ENCODE measurements around the gene SNN.

Gene SNN

DNA sequence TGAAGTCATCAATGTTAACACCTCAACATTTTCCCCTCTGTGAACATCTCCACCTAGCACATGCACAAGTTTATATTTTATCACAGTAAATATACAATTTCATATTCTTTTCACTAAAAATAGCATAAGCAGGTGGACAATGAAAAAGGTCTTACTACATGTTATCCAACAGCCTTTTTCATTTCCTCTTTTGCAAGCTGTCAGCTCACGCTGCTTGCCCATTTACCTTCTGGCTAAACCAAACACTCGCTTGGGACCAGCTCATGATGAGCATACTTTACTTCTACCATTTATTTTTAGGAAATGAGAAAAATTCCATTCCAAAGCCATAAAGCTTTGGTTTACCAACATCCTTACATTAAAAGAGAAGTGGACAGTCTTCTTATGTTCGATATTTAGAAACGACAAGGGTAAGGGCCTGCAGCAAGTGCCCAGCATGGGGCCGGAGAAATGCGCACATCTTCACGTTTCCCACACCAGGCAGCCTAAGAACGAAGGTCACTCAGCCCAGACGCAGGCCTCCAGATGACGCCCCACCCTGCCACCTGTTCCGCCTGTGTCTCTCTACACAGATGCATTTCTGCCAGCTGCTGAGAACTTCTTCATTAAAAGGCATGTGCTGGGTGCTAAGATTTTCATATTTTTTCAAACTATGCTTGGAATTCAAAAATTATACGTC lies 13.9 kb downstream of the SNN start:
- no peak for DNase-seq

DNA sequence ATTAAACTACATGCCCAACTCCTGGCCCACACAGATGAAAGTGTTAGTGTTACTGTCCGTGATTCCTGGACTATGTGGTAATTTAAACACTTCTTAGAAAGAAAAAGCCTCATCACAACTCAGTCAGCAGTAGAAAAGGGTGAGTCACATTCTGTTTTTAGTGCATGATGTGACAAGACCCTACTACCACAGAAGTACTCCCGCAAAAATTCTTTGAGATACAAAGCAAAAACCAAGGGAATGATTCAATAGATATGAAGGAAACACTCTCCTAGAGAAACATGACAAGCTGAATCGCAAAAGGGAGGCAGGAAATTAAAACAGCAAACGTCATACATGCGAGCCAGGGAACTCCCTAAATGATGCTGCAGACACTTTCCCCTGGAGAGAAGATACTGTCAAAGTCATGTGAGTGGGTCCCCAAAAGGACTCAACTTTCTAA lies 14.4 kb downstream of the SNN start:
- DNase-seq, result no peak

DNA sequence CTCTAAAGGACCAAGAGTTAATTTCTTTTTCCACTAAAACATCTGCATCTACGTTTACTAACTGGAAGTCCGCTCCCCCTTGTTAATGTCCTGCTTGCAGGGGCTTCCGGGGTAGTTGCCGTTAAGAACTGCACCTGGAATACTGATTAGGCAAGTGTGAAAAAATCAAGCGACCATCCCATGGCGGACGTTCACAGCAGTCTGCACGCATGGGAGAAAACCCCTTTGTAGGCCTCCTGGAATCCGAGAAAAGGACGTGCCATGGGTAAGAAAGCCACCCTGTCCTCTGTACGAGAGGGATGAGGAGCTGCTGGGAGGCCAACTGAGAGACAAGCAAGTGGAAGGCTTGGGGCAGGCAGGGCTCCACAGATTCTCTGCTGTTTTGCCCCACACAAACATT lies 14.9 kb downstream of the SNN start:
- DNase-seq, result no peak

DNA sequence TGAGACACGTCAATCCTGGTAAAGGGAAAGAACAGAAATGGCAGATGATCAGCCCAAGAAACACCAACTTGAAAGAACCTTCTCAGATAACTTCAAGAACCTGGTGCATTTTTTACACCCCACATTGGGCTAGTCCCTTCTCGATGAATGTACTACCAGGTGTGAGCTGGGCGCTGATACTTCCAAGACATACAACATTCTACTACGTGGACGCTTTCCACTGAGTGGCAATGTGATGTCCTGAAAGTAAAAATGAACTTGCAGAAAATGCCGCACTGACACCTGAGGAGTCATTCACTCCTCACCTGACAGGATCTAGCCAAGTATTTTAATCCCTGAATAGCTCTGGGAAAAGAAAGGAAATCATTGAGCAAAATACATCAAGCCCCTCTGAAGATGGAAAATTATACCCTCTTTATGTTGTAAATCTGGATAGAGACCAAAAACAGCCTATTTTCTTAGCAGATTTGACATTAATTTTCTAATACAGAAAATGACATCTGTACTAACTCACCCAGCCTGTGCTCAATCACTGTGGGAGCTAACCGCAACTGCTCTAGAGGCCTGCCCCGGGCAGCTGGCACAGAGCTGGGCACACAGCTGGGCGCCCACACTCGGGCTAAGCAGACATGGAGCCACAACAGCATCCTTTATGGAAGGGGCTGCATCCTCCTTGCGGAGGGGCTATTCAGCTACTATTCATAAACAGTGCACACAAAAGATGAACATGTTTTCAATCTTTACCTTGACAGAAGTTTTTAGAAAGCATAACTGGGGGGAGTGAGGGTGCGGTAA lies 16.2 kb downstream of the SNN start:
- DNase-seq, result no peak

DNA sequence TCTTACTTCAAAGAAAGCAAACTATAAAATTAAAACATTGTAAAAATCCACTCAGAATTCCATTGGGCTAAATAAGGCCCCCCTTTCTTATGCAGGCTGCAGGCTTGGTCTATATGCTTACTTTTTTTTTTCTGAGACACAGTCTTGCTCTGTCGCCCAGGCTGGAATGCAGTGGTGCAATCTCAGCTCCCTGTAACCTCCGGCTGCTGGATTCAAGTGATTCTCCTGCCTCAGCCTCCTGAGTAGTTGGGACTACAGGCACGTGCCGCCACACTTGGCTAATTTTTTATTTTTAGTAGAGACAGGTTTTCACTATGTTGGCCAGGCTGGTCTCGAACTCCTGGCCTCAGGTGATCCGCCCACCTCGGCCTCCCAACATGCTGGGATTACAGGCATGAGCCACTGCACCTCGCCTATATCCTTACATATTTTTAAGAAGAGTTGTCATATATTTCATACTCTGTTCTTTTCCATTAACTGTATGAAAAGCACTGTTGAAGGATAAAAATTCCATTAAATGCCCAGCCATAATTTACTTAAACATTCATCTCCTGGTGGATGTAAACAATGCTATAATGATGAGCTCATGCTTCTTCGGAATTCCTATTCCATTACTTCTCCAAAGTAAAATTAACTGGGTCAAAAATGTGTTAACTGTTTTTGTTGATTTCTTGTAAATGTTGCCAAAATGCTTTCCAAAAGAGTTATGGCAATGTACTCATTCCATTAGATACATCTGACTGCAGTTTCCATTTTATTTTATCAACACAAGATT lies 17.8 kb downstream of the SNN start:
- DNase-seq, result no peak

DNA sequence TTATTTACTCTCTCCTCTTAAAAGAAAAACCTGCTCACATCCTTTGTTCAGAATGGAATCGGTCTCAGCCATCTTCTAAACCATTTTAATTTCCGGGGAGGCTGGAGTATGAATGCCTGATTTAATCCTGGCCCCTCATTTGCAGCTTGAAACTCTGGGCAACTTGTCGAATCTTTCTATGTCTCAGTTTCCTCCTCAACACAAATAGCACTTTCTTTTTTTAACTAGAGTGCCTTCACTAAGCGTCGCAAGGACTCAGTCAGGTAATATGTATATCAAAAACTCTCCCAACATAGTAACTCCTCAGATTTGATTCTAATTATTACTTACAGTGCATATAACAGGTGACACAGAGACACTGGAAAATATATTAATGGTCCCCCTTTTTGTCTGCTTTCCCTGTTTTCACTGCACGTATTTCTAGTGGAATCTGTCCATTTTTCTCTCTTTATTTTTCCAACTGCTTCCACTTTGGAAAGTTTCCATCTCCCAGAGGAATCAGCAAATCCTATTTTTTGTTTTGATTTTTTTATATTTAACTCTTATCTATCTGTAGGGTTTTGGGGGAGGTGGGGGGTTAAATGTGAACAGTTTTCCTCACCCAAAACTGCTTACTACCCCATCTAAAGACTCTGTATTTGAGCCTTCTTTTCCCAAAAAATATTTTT lies 18.6 kb downstream of the SNN start:
- no peak for DNase-seq

DNA sequence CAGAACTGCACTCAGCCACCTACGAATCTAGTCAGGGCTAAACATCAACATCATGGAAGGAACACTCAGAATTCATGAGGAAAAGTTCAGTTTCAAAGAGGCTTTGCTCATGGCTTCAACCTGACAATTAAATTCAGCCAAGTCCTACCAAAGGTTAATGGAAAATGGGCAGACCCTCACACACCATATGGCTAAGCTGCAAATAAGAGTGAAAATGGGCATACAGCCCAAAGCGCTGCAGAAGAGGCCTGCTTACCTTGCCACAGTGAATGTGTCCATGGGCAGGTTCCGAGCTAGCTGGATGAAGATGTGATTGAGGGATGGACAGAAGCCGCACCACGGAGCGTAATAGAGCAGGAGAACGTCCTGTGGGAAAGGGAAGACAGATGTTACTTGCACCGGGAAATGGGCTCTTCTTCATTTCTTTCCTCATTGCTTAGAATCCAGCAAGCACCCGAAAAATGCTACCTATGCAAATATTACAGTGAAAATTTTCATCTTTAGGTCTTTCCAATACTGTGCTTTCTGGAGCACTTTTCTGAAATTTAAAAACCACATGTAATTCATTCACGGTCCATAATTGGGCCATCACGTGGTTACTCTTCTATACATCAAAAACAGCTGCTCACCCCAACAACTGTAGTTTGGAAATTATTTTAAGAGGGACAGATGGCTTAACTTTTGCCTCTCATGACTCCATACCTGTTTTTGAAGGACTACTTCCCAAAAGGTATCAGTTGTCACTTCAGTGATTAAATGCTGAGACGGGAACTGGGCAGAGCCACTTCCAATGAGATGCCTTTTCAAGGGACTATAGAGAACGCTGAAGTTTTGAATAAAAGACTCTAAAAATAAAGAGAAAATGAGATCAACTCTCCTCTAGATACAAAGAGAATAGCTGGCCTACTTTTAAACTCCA lies 19.6 kb downstream of the SNN start:
- DNase-seq, result no peak

DNA sequence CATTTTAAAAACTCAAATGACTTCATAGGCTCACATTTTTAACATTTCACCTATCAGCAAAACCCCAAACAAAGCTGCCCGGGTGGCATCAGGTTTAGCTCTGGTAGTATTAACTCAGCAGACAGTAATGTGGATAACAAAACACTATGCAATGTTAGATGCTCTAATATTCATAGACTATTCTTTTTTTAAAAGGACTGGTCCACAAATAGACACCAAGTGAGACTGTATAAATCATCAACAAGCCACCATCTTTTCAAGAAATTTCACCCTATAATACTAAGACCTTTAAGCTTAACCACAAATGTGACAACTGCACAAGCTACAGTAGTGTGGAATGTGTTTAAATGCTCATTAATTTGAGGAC lies 20.2 kb downstream of the SNN start:
- no peak for DNase-seq

DNA sequence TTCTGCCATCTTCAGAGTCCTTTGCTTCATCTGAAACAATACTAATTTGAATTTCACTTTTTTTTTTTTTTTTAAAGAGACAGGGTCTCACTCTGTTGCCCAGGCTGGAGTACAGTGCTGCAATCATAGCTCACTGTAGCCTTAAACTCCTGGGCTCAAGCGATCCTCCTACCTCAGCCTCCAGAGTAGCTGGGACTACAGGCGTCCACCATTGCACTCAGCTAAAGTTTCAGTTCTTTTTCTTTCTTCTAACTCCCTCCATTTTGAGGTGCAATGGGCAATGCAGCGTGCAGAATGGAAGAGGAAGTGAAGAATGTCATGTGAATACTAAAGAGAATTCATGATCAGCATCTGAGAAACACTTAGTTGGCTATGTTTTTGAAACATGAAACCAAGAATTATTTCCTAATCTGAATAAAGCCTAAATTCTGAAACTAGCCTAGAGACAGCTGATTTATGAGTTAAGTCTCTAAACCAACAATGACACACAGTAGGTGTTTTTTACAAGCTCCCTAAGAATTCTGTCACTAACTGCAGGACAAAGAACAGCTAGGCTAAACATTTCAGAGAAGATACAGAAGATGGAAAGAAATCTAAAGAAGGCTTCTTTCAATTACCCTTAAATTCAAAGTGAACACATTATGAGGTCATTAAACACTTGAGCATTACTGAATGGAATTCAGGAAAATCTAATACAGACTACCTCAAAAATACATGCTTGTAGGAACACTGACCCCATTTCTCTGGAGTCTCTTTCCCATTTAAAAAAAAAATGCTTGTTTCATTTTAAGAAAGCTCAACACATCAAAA lies 21.0 kb downstream of the SNN start:
- no peak for DNase-seq

DNA sequence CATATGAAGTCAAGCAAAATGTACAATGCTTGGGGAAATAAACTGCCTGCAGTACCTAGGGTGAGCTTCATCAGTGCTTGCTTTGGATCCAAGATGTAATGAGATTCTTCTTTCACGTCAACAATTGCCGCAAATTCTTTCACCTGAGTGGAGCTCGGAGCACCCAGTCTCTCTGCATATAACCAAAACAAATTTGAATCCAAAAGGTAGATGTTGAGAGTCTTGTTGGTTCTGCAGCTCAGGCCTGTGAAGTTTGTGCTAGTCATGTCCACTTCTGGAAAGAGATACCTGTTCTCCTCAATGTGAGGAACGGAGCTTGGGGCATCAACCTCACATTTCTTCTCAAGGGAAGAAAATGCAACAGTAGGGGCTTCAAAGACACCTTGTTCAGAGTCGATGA lies 23.0 kb downstream of the SNN start:
- DNase-seq, result no peak

DNA sequence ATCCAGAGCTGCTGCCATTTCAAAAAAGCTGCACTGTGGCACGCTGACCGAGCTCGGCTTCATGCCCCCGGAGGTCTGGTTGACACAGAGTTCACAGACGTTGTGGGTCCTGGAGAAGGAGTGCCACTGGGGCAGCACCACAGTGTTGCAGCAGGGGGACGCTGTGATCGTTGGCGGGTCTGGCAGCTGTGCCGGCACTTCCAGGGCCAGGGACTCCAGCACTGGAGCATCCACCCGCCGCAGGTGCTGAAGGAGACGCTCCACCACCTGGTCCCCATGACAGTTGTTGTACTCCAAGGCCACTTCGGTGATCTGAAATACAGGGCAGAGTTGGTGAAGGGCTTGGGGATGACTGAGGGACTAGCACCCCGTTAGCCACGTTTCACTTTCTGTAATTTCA lies 23.5 kb downstream of the SNN start:
- DNase-seq, result no peak

DNA sequence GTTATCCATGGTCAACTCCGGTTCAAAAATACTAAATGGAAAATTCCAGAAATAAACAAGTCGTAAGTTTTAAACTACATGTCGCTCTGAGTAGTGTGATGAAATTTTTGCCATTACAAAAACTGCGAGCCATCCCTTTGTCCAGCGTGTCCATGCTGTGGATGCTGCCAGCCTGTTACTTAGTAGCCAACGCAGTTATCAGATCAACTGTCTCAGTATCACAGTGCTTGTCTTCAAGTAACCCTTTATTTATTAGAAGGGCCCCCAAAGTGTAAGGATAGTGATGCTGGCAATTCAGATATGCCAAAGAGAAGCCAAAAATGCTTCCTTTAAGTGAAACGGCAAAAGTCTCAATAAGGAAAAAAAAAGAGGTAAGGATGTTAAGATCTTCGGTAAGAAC lies 23.9 kb downstream of the SNN start:
- no peak for DNase-seq

DNA sequence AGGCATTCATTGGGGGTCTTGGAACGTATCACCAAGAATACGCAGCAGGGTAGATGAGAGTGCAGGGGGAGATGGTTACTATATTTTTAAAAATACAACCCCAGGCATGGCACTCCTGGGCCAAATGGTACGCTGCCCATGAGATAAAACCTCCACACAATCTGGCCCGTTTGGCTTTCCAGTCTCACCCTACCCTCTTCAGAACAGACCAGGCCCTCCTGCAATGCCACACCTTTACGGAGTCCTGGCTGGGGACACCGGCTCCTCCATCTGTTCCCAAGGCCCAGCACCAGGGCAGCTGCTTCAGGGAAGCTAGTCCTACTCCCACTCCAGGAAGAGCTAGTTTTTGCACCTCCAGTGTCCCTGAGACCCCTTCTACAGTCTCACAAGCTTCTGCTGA lies 24.4 kb downstream of the SNN start:
- DNase-seq, result no peak

DNA sequence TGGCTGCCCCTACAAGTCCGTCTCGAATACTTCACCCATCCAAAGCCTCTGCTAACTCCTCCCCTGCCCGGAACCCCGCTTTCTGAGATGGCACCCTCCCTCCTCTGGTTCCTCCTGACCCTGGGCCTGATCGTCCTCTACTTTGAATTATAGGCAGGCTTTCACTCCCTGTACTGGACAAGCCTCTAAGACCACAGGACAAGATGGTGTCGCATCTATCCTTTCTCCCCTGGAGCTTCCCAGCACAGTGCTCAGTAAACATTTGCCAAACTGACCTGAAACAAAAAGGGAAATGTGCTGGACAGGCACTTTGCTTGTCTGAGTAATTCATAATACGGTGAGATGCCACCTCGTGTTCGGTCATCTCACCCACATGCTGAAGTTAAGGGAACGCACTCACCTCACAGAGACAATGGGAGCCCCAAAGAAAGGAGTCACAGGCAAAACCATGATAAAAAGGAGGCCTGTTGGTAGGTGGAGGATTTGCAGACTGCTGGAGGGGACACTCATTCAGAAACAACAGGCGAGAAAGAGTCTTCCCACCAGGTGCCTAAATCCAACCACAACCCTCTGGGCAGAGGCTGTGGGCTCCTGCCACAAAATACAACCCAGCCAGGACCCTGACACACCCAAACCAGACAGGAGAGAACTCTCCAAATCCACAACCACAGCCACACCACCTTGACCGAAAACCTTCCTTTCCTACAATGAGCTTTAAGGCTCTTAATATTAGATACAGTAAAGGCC lies 28.2 kb downstream of the SNN start:
- no peak for DNase-seq

DNA sequence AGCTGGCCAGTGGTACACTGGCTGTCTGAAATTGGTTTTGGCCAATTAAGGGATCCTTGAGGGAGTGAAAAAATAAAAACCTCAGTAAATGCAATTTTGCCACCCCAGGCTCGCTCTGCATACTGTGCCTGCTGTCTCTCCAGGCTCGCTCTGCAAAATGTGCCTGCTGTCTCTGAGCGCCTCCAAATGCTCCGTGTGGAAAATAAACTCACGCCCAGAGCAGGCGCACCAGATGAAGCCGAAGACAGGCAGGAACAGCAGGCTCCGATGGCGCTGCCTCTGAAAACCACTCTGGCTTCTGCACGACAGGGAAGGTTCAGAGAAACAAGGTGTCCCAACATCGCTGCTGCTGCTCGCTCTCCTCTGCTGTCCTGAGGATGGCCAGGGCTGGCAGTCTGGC lies 29.1 kb downstream of the SNN start:
- no peak for DNase-seq

DNA sequence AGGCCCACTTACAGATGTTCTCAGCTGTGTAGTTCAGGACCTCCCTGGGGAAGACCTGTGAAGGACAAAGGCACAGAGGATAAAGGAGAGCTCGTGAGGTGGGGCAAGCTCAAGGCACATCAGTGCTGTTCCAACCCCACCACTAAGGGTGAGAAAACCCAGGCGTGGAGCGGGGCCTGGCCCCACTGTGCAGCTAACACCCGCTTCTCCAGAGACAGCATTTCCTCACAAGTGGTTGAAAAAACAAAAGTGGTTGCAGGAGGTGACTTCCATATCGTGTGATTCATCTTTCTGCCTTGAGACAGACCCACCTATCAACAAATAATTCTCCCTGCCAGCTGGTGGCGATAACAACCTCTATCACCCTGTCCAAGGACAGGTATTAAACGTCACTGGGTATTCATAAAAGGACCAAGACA lies 30.0 kb downstream of the SNN start:
- no peak for DNase-seq

DNA sequence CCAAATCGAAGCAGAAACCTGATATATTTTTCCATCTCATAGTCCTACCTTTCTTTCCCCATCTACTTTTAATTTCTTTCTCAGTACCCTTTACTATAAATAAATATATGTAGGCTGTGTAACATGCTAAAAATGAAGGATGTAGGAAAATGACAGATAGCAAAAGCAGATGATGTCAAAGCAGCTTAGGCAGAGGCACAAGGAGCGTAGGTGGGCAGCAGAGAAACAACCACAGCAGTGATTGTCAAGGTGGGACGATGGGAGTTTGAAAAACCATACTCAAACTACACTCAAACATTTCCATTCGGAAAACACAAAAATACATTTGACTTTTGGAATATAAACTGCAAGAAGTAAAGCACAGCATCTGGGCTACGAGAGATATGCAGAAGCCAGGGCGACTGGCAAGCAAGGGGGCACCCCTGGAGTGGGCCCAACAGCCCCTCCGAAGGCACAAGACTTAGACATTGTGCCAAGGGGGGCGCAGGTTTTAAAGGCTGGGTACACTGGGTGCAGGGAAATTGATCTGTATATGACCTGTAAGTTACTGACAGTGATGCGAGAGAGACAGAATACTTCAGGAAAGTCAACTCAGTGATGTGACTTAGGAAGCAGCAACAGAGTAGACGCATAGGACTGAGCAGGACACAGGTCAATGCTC lies 31.1 kb downstream of the SNN start:
- no peak for DNase-seq

DNA sequence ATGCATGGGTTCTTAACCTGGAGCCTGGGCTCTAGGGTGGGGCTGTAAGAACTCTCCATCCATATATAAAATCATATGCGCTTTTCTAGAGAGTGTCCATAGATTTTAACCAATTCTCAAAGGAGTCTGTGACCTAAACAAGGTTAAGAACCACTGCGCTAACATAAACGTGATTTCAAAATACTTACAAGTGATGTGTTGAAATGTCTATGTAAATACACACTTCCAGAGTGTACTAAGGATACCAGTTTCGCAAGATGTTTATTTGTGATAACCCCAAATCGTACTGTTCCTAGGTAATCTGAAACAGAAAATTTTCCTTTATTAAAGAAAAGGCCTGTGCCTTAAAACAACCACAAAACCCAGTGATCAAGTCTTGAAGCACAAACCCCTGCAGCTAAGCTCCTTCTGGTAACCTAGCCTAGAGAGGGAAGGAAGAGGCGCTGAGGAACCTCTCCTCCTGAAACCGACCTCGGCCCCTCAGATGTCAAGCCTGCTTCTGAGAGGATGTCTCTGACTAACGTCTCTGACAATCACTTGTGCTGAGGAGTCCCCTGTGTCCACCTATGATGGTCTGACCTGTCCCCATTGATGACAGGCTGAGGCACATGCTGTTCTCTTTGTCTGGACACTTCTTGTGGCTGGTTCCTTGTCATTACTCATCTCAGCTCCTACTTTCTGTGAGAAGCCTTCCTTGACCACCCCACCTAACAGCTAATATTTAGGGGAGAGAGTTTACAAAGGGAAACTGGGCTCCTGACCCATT lies 32.2 kb downstream of the SNN start:
- DNase-seq, result no peak

DNA sequence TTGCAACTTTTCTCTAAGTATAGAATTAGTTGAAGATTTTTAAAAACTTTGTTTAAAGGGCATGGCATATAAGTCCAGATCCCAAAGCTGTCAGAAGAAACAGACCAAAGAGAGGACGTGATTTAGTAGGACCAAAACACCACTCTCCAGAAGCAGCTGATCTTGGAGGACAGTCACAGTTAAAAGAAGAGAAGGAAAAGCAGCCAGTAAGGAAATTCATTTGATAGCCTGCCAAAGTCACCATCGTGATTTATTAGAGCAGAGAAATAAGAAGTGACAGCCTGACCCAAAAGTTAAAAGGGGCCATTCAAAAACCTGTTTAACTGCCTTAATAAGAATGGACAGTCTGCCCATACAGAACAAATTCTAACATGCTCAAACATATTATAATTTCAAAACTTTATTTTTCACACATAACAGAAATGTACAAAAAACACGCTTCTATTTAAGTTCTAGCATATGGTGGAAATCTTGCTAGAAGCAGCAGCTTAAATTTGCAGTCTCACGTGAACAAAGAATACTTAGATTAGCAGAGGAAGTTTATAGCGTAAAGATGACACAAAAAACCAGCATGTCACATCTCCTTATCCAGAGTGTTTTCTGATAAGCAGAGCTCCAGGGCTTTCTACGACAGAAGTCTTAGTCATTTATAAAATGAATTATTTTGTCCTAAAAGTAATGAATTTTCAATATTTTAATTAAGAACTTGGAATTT lies 37.2 kb downstream of the SNN start:
- no peak for DNase-seq

Measured in GF-D8 (cell line).